ENCODE measurements around the gene PEX19. TPM values are rescaled to one million over a fixed set of nuclear protein-coding genes. Genes with fewer than 3 reads are reported as not detected.
"Not testable (repeated sequence)": the region's sequence is repeated elsewhere in the genome, so short reads cannot be mapped to it uniquely, and the experiment has no call there.

PEX19 gene, protein sequence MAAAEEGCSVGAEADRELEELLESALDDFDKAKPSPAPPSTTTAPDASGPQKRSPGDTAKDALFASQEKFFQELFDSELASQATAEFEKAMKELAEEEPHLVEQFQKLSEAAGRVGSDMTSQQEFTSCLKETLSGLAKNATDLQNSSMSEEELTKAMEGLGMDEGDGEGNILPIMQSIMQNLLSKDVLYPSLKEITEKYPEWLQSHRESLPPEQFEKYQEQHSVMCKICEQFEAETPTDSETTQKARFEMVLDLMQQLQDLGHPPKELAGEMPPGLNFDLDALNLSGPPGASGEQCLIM
- total RNA-seq: 24.1 TPM

- FAIRE-seq: no peak
These were observed at the start of gene PEX19 for GRCh38 chr1:160284782-160285344. Gene PEX19, minus strand, starts transcription at chr1:160285133. Its CDS starts 9 bp downstream, at chr1:160285124.

DNA sequence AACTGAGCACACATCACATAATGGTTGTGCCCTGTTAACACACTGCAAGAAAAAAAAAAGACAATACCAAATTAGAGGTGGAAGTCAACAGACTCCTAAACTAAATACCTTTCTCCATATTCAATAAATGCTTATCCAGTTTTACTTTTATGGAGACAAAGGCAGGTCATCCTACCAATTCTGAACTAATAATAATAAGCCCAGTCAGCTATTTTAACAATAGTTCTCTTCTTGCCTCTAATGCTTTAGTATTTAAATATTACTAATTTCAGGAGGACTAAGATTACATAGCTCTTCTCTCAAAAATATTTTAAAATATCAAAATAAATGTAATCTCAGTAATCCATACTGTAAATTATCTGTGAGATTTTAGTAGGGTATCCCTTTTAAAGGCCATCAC, 47.6 kb upstream of the PEX19 start:
- no peak for FAIRE-seq

More at GRCh38 chr1:160284782-160285344, at the start of gene PEX19:
- DNase-seq (ENCODE audit: low spot score in 2 of 2): peak; percentile 73 to 95

DNA sequence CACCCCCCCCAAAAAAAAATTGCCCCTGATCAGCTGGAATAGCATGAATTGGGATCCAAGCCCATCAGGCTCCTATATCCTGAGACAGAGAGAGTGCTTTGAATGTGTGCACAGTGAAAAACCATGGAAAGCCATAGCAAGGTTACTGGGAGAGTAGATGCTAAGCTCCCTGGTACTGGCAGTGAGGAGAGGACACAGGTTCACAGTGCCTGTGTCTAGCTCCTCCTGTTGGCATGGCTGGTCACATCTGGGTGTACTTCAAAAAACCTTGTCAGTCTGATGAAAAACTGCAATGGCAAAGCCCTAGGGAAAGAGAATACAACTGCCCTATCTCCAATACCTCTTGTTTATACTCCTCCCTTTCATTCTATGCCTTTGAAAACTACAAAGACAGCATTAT, 45.2 kb upstream of the PEX19 start:
- FAIRE-seq: no peak
- DNase-seq (ENCODE audit: low spot score in 2 of 2): no peak

More for the DNA sequence above, 47.6 kb upstream of the PEX19 start:
- DNase-seq (ENCODE audit: low spot score in 2 of 2): no peak

GRCh38 chr1:160328184-160328583, 43.3 kb upstream of the PEX19 start:
- DNase-seq (ENCODE audit: low spot score in 2 of 2) (no peak), FAIRE-seq (peak; percentile 44)

DNA sequence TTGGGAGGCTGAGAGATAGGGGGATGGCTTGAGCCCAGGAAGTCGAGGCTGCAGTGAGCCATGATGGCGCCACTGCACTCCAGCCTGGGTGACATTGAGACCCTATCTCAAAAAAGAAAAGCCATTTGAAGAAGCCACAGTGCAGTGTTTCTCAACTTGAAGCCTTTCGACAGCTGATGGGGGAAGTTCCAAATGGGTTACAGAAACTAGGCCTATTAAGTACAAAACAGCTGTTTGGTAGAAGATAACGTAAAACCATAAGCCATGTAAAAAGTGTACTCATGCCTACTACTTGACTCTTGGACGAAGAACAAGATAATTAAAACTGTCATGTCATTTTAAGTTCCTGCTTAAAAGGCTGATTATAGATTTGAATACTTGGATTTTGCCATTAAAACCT, 41.5 kb upstream of the PEX19 start:
- FAIRE-seq: no peak
- no peak for DNase-seq (ENCODE audit: low spot score in 2 of 2)

GRCh38 chr1:160325252-160325651, 40.3 kb upstream of the PEX19 start:
- FAIRE-seq: no peak
- DNase-seq (ENCODE audit: low spot score in 2 of 2): no peak

DNA sequence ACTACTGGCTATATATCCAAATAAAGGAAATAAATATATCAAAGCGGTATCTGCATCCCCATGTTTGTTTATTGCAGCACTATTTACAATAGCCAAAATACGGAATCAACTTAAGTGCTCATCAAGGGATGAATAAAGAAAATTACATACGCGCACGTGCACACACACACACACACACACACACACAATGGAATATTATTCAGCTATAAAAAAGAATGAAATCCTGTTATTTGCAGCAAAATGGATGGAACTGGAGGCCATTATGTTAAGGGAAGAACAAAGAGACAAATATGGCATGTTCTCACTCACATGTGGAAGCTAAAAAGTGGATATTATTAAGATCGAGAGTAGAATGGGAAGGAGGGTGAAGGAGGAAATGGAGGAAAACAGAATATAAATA, 37.9 kb upstream of the PEX19 start:
- FAIRE-seq (no peak), DNase-seq (ENCODE audit: low spot score in 2 of 2) (no peak)

GRCh38 chr1:160315359-160315758, 30.4 kb upstream of the PEX19 start:
- FAIRE-seq (no peak), DNase-seq (ENCODE audit: low spot score in 2 of 2) (no peak)

- DNase-seq (ENCODE audit: low spot score in 2 of 2) (no peak), FAIRE-seq (no peak)
These were observed 24.6 kb upstream of the PEX19 start for GRCh38 chr1:160309571-160309970.

- FAIRE-seq (no peak), DNase-seq (ENCODE audit: low spot score in 2 of 2) (no peak)
These were observed 24.2 kb upstream of the PEX19 start for GRCh38 chr1:160309185-160309557.

- no peak for FAIRE-seq
- DNase-seq (ENCODE audit: low spot score in 2 of 2): no peak
These were observed 23.7 kb upstream of the PEX19 start for GRCh38 chr1:160308451-160309184.

GRCh38 chr1:160307118-160307791, 22.3 kb upstream of the PEX19 start:
- no peak for DNase-seq (ENCODE audit: low spot score in 2 of 2)
- no peak for FAIRE-seq

- no peak for FAIRE-seq
These were observed 15.2 kb upstream of the PEX19 start for GRCh38 chr1:160300173-160300572.

DNA sequence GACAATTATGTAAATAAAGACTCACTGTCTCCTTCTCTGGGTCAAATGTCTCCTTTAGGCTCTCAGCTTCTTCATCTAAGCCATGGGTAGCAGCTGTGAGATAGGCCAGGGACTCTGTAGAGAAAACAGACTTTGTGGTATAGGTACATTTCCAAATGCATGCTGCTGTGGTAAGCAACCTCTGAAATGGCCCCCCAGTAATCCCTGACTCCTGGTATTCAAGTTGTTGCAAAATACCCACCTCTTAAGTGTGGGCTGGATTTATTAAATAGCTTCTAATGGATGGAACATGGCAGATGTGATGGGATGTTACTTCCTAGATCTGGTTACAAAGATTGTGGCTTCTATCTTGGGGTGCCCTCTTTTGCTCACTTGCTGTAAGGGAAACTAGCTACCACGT, 11.1 kb upstream of the PEX19 start:
- no peak for FAIRE-seq

More at GRCh38 chr1:160300173-160300572, 15.2 kb upstream of the PEX19 start:
- no peak for DNase-seq (ENCODE audit: low spot score in 2 of 2)

DNA sequence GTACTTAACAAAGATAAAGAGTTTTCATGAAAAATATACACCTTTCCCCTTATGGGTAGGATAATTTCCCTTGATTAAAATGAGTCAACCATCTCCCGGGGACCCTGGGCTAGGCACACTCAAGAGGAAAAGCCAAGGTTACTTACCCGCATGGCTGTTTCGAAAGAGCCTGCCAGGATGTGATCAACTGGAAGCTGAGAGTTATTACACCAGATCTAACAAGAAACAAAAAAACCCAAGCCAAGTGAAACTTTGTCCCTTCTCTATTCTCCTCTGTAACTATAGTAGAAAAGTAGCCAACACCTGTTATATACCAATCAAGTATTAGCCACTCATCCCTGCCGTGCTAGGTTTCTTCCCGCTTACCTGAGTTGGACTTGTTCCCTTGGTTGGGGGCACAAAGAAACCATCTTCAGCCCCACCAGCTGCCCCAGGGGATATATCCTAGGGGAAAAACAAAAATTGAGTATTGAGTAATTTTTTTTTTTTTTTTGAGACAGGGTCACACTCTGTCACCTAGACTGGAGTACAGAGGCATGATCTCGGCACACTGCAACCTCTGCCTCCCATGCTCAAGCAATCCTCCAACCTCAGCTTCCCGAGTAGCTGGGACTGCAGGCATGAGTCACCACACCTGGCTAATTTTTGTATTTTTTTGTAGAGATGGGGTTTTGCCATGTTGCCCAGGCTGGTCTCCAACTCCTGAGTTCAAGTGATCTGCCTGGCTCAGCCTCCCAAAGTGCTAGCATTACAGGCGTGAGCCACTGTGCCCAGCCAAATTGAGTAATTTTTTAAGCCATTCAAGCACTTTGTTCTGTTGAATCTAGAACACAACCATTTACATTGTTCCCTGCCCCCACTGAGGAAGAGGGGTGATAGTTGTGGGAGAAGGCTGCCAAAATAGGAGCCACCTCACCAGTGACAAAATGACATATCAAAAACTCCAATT, 8.4 kb upstream of the PEX19 start:
- DNase-seq (ENCODE audit: low spot score in 2 of 2): no peak
- no peak for FAIRE-seq

More for the DNA sequence above, 11.1 kb upstream of the PEX19 start:
- DNase-seq (ENCODE audit: low spot score in 2 of 2): no peak

- FAIRE-seq (no peak), DNase-seq (ENCODE audit: low spot score in 2 of 2) (peak; percentile 25 to 34)
These were observed 6.6 kb upstream of the PEX19 start for GRCh38 chr1:160291248-160292220.

- DNase-seq (ENCODE audit: low spot score in 2 of 2); FAIRE-seq: not testable (repeated sequence)
These were observed 2.8 kb upstream of the PEX19 start for GRCh38 chr1:160287769-160288168.

DNA sequence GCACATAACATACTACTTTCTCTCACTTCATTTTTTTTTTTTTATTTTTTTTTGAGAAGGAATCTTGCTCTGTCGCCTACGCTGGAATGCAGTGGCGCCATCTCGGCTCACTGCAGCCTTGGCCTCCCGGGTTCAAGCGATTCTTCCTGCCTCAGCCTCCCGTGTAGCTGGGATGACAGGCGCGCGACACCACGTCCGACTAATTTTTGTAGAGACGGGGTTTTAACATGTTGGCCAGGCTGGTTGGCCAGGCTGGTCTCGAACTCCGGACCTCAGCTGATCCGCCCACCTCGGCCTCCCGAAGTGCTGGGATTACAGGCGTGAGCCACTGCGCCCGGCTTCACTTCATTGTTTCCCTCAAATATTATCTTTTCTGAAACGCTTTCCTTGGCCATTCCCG, 573 bp upstream of the PEX19 start:
- FAIRE-seq (no peak), DNase-seq (ENCODE audit: low spot score in 2 of 2) (no peak)

Data from frontal cortex (tissue), 4 donors.